GM18858 (cell line): ENCODE data around the gene METAP2.

ENCODE experiments used
- ATAC-seq: cut with Tn5 transposase; IDR thresholded peaks from one replicate; pipeline ENCODE4 v1.9.1; 2021; ENCODE audit not compliant: unreplicated experiment

Gene METAP2

GRCh38 chr12:95509300-95509699 lies 35.3 kb downstream of the METAP2 start:
- no peak for ATAC-seq

GRCh38 chr12:95511977-95512376 lies 38.0 kb downstream of the METAP2 start:
- no peak for ATAC-seq

GRCh38 chr12:95513599-95513998 lies 39.6 kb downstream of the METAP2 start:
- no peak for ATAC-seq

GRCh38 chr12:95515197-95515596 lies 41.2 kb downstream of the METAP2 start:
- ATAC-seq = no peak

GRCh38 chr12:95516757-95517156 lies 42.8 kb downstream of the METAP2 start:
- ATAC-seq = no peak

- no peak for ATAC-seq
These were observed 43.3 kb downstream of the METAP2 start for GRCh38 chr12:95517246-95517645.

GRCh38 chr12:95518944-95519343 lies 45.0 kb downstream of the METAP2 start:
- ATAC-seq = no peak

- ATAC-seq = no peak
These were observed 46.9 kb downstream of the METAP2 start for GRCh38 chr12:95520816-95521215.

GRCh38 chr12:95522692-95523091 lies 48.7 kb downstream of the METAP2 start:
- no peak for ATAC-seq

GRCh38 chr12:95528431-95528830 lies 54.5 kb downstream of the METAP2 start:
- ATAC-seq = no peak

GRCh38 chr12:95529693-95530225 lies 55.8 kb downstream of the METAP2 start:
- no peak for ATAC-seq

- ATAC-seq = no peak
These were observed 58.9 kb downstream of the METAP2 start for GRCh38 chr12:95532851-95533250.

GRCh38 chr12:95533985-95534384 lies 60.0 kb downstream of the METAP2 start:
- no peak for ATAC-seq

- ATAC-seq = no peak
These were observed 64.1 kb downstream of the METAP2 start for GRCh38 chr12:95538006-95538405.

- ATAC-seq = no peak
These were observed 64.7 kb downstream of the METAP2 start for GRCh38 chr12:95538656-95539055.

GRCh38 chr12:95541436-95541835 lies 67.5 kb downstream of the METAP2 start:
- no peak for ATAC-seq

- ATAC-seq = no peak
These were observed 69.4 kb downstream of the METAP2 start for GRCh38 chr12:95543305-95543704.

- ATAC-seq = no peak
These were observed 70.8 kb downstream of the METAP2 start for GRCh38 chr12:95544756-95545155.

- no peak for ATAC-seq
These were observed 71.4 kb downstream of the METAP2 start for GRCh38 chr12:95545303-95545702.

- no peak for ATAC-seq
These were observed 72.0 kb downstream of the METAP2 start for GRCh38 chr12:95545731-95546490.

GRCh38 chr12:95546491-95546813 lies 72.5 kb downstream of the METAP2 start:
- no peak for ATAC-seq

- no peak for ATAC-seq
These were observed 73.6 kb downstream of the METAP2 start for GRCh38 chr12:95547522-95548055.

- ATAC-seq = no peak
These were observed 74.1 kb downstream of the METAP2 start for GRCh38 chr12:95548056-95548538.
